HCT116 (cell line): ENCODE measurements around the gene C19orf25. TPM values are rescaled to one million over a fixed set of nuclear protein-coding genes. Genes with fewer than 3 reads are reported as not detected.

Experiments used
- ATAC-seq: fragments of 200-7000 bp; cut with Tn5 transposase; 2 replicates; pipeline ENCODE4 v1.9.1; 2020; ENCODE audit warnings: mild to moderate bottlenecking, moderate library complexity
- BruUV-seq: library from RNA; stranded (reverse); fragments of 400-500 nt; replicated peaks from 2 replicates; lab custom pipeline; 2021; lab: Mats Ljungman, UMichigan
- CTCF ChIA-PET: fragments of 300-600 bp; sonication (Branson Sonifier 250); formaldehyde crosslinking; loops from one replicate; lab custom pipeline; 2021; ENCODE audit warnings: antibody characterized with exemption; lab: Charles Lee
- POLR2A ChIA-PET: fragments of 300-600, 350-600 bp; sonication (Branson Sonifier 250); formaldehyde crosslinking; loops from one replicate; lab custom pipeline; 2021; ENCODE audit warnings: antibody characterized with exemption; lab: Charles Lee
- RAD21 ChIA-PET, 2 experiments: fragments of 300-600 bp; sonication (Branson Sonifier 250); formaldehyde crosslinking; loops; one replicate each; lab custom pipeline; 2023; ENCODE audit warnings: low total read pairs in 2 of 2; ENCODE audit not compliant: uncharacterized antibody in 2 of 2, unreplicated experiment in 2 of 2, low non-redundant PET in 1 of 2; lab: Charles Lee
- DNase-seq: peaks from one replicate; pipeline ENCODE4 v3.0.0-alpha.2; 2010; ENCODE audit warnings: low read depth, low spot score
- H2AFZ ChIP-seq: fragments of 200-600 bp; shearing (Covaris generic), sonication (generic); 2 replicates; pipeline ENCODE4 v1.6.1; 2017; ENCODE audit warnings: low read depth, mixed run types, mixed read lengths, antibody characterized with exemption, low read length; ENCODE audit not compliant: poor library complexity, severe bottlenecking
- H3K27ac ChIP-seq: 2 replicates; pipeline ENCODE4 v1.5.1; 2012; ENCODE audit warnings: low read depth, low read length
- H3K27me3 ChIP-seq: fragments of 200-600 bp; sonication (generic); 2 replicates; pipeline ENCODE4 v1.6.1; 2016; ENCODE audit warnings: mixed run types, low read length, mixed read lengths; ENCODE audit not compliant: insufficient read depth
- H3K36me3 ChIP-seq, 2 experiments: fragments of 200-500 bp in 1 of 2; fragments of 200-600 bp in 1 of 2; sonication (Bioruptor generic) in 1 of 2; sonication (generic) in 1 of 2; 2 replicates each; pipeline versions ENCODE4 v1.5.1 to v1.6.1; 2014 to 2016; ENCODE audit warnings: low read length in 2 of 2, inconsistent platforms in 1 of 2, mixed read lengths in 1 of 2, mixed run types in 1 of 2; ENCODE audit not compliant: insufficient read depth in 2 of 2, control insufficient read depth in 1 of 2
- H3K4me1 ChIP-seq, 2 experiments: fragments of 200-600 bp in 1 of 2; sonication (generic) in 1 of 2; 2 replicates each; pipeline versions ENCODE4 v1.5.1 to v1.6.1; 2012 to 2017; ENCODE audit warnings: low read length in 2 of 2, inconsistent platforms in 1 of 2, mild to moderate bottlenecking in 1 of 2, mixed read lengths in 1 of 2, mixed run types in 1 of 2, moderate library complexity in 1 of 2; ENCODE audit not compliant: insufficient read depth in 2 of 2, control insufficient read depth in 1 of 2
- H3K4me2 ChIP-seq: fragments of 200-600 bp; sonication (generic); 2 replicates; pipeline ENCODE4 v1.6.1; 2017; ENCODE audit warnings: mixed run types, low read length, mixed read lengths
- H3K4me3 ChIP-seq, 2 experiments: fragments of 200-600 bp in 1 of 2; sonication (generic) in 1 of 2; replicated peaks in 1 of 2; 2 replicates each; pipeline ENCODE4 v1.5.1; 2011 to 2016; ENCODE audit warnings: low read length in 2 of 2, control low read depth in 1 of 2, low read depth in 1 of 2, mild to moderate bottlenecking in 1 of 2, mixed read lengths in 1 of 2, mixed run types in 1 of 2
- H3K79me2 ChIP-seq: fragments of 200-600 bp; sonication (generic); 2 replicates; pipeline ENCODE4 v1.6.1; 2017; ENCODE audit warnings: mild to moderate bottlenecking, mixed run types, low read length, moderate library complexity, mixed read lengths; ENCODE audit not compliant: insufficient read depth
- H3K9ac ChIP-seq: fragments of 200-600 bp; sonication (generic); 2 replicates; pipeline ENCODE4 v1.6.1; 2016; ENCODE audit warnings: low read length, mixed read lengths
- H3K9me2 ChIP-seq: fragments of 200-600 bp; sonication (generic), shearing (Covaris generic); 2 replicates; pipeline ENCODE4 v1.6.1; 2017; ENCODE audit warnings: mixed run types, mild to moderate bottlenecking, moderate library complexity; ENCODE audit not compliant: insufficient read depth
- H3K9me3 ChIP-seq, 2 experiments: fragments of 200-500 bp in 1 of 2; fragments of 200-600 bp in 1 of 2; sonication (Bioruptor generic) in 1 of 2; sonication (generic) in 1 of 2; 2 replicates each; pipeline ENCODE4 v1.6.1; 2014 to 2017; ENCODE audit warnings: low read length in 2 of 2, mixed read lengths in 2 of 2, inconsistent platforms in 1 of 2, low read depth in 1 of 2, mild to moderate bottlenecking in 1 of 2, mixed run types in 1 of 2, moderate library complexity in 1 of 2; ENCODE audit not compliant: control insufficient read depth in 1 of 2, insufficient read depth in 1 of 2
- H4K20me1 ChIP-seq: fragments of 200-600 bp; sonication (generic), shearing (Covaris generic); 2 replicates; pipeline ENCODE4 v1.6.1; 2017; ENCODE audit warnings: mixed run types, mild to moderate bottlenecking, moderate library complexity; ENCODE audit not compliant: insufficient read depth
- CTCF ChIP-seq, 3 experiments: fragments of 200-600 bp in 1 of 3; sonication (generic) in 1 of 3; IDR thresholded peaks in 2 of 3; conservative IDR thresholded peaks in 1 of 3; 2 replicates each; pipeline ENCODE4 v1.5.1; 2012 to 2017; ENCODE audit warnings: low read depth in 2 of 3, low read length in 2 of 3, antibody characterized with exemption in 1 of 3, borderline replicate concordance in 1 of 3, control low read depth in 1 of 3, mild to moderate bottlenecking in 1 of 3, mixed read lengths in 1 of 3, mixed run types in 1 of 3, moderate library complexity in 1 of 3; ENCODE audit not compliant: insufficient read depth in 1 of 3
- ELF1 ChIP-seq: IDR thresholded peaks from 2 replicates; pipeline ENCODE4 v1.6.1; 2012; ENCODE audit warnings: low read depth, borderline replicate concordance
- EZH2 ChIP-seq: fragments of 200-600 bp; sonication (generic); IDR thresholded peaks from 2 replicates; pipeline ENCODE4 v1.6.1; 2017; ENCODE audit warnings: antibody characterized with exemption, mixed run types
- POLR2A ChIP-seq: IDR thresholded peaks from 2 replicates; pipeline ENCODE4 v1.7.0; 2011; ENCODE audit warnings: borderline replicate concordance; ENCODE audit not compliant: insufficient read depth, insufficient read length; ENCODE audit errors: extremely low read depth
- SIN3A ChIP-seq: IDR thresholded peaks from 2 replicates; pipeline ENCODE4 v1.6.1; 2012; ENCODE audit warnings: low read depth
- SP1 ChIP-seq: IDR thresholded peaks from 2 replicates; pipeline ENCODE4 v1.6.1; 2012; ENCODE audit warnings: low read depth
- SRF ChIP-seq: IDR thresholded peaks from 2 replicates; pipeline ENCODE4 v1.6.1; 2012; ENCODE audit warnings: low read depth
- intact Hi-C: fragments of 100-400 bp; cut with micrococcal nuclease; formaldehyde crosslinking; loops from 2 replicates; pipeline ENCODE4 v1.10.0; 2022
- total RNA-seq: library from RNA; stranded (reverse); gene quantifications from one replicate; pipeline ENCODE4 v1.2.1, GENCODE V29; 2021; ENCODE audit not compliant: unreplicated experiment

The C19orf25 gene
- total RNA-seq, 1 experiment from 2014 or later, result 48.8 TPM

- peaks cover 37 to 53% of the 10 kb centered on the region in 2 experiments; a peak in 3 of 4 replicates for H3K36me3 ChIP-seq
- H2AFZ ChIP-seq, result no peak overlapping the region
- H3K4me1 ChIP-seq, result peaks cover 4 to 8% of the 10 kb centered on the region in 2 experiments; a peak in 3 of 4 replicates
- POLR2A ChIA-PET, result no interaction called here
- H3K27me3 ChIP-seq, result no peaks in the 10 kb centered on the region
- DNase-seq (no peak), ATAC-seq (no peak)
- peaks cover 46% of the 10 kb centered on the region for H3K79me2 ChIP-seq
- H3K27ac ChIP-seq, result peak overlapping the region; percentile 5; the same call in 1 of the 2 replicates
- H3K4me2 ChIP-seq, result no peak overlapping the region
- H3K9me2 ChIP-seq, result no peaks in the 10 kb centered on the region
- intact Hi-C loops, result no loop called here
- CTCF ChIA-PET, result no interaction called here
- TF ChIP-seq ELF1, result no peak
- no peak for TF ChIP-seq SP1
- no peak for TF ChIP-seq SRF
- TF ChIP-seq POLR2A, result no peak
- no peak for TF ChIP-seq SIN3A
- BruUV-seq, result no TSS peak
- H3K4me3 ChIP-seq, result no peak overlapping the region
- RAD21 ChIA-PET, result no interaction called here
- no peaks in the 10 kb centered on the region for H3K9me3 ChIP-seq
- H3K9ac ChIP-seq, result no peak overlapping the region
- no peaks in the 10 kb centered on the region for H4K20me1 ChIP-seq
Measured at GRCh38 chr19:1431759-1432506, 47.1 kb downstream of the C19orf25 start.

- ATAC-seq (no peak), DNase-seq (no peak)
- H3K9ac ChIP-seq, result no peak overlapping the region
- no peaks in the 10 kb centered on the region for H4K20me1 ChIP-seq
- no peak for TF ChIP-seq EZH2
- no peak for TF ChIP-seq CTCF (IDR thresholded peaks at IDR 0.05 in 2 of 3, conservative IDR thresholded peaks at IDR 0.05 in 1 of 3; ENCODE audit: borderline replicate concordance in 1 of 3, insufficient read depth in 1 of 3, low read depth in 2 of 3, low read length in 2 of 3)
- H3K27ac ChIP-seq, result no peak overlapping the region
- no peaks in the 10 kb centered on the region for H3K27me3 ChIP-seq
- POLR2A ChIA-PET, result no interaction called here
- no peak overlapping the region for H2AFZ ChIP-seq
- intact Hi-C loops, result no loop called here
- H3K9me2 ChIP-seq, result no peaks in the 10 kb centered on the region
- peaks cover 42 to 66% of the 10 kb centered on the region in 2 experiments; a peak in 3 of 4 replicates for H3K36me3 ChIP-seq
- H3K4me2 ChIP-seq, result no peak overlapping the region
- no peak overlapping the region for H3K4me3 ChIP-seq
- H3K9me3 ChIP-seq, result no peaks in the 10 kb centered on the region
- CTCF ChIA-PET, result no interaction called here
- no TSS peak for BruUV-seq
- H3K4me1 ChIP-seq, result no peaks in the 10 kb centered on the region
- RAD21 ChIA-PET, result no interaction called here
- H3K79me2 ChIP-seq, result peaks cover 63% of the 10 kb centered on the region
Measured at GRCh38 chr19:1430246-1430645, 48.8 kb downstream of the C19orf25 start.
